GM19099 (cell line): Measurements from ENCODE around the gene SHCBP1.

Experiments used
- POLR2A ChIP-seq: IDR thresholded peaks from 3 replicates; pipeline ENCODE4 v1.6.1; 2011; ENCODE audit warnings: low read depth; ENCODE audit not compliant: insufficient read length; ENCODE audit errors: extremely low read depth

The SHCBP1 gene

GRCh38 chr16:46621934-46622676 is 926 bp upstream of the SHCBP1 start:
- no peak for TF ChIP-seq POLR2A

- TF ChIP-seq POLR2A = no peak
These were observed 743 bp downstream of the SHCBP1 start for GRCh38 chr16:46620266-46621005.

- TF ChIP-seq POLR2A = no peak
These were observed 2.7 kb downstream of the SHCBP1 start for GRCh38 chr16:46618516-46618915.

GRCh38 chr16:46614006-46614405 is 7.2 kb downstream of the SHCBP1 start:
- no peak for TF ChIP-seq POLR2A

- no peak for TF ChIP-seq POLR2A
These were observed 7.8 kb downstream of the SHCBP1 start for GRCh38 chr16:46613352-46613751.

- no peak for TF ChIP-seq POLR2A
These were observed 9.1 kb downstream of the SHCBP1 start for GRCh38 chr16:46612121-46612520.

GRCh38 chr16:46607529-46607928 is 13.7 kb downstream of the SHCBP1 start:
- TF ChIP-seq POLR2A = no peak

GRCh38 chr16:46606231-46606630 is 14.9 kb downstream of the SHCBP1 start:
- TF ChIP-seq POLR2A = no peak

- no peak for TF ChIP-seq POLR2A
These were observed 29.9 kb downstream of the SHCBP1 start for GRCh38 chr16:46591257-46591656.

GRCh38 chr16:46586011-46586577 is 35.1 kb downstream of the SHCBP1 start:
- no peak for TF ChIP-seq POLR2A

- no peak for TF ChIP-seq POLR2A
These were observed 38.1 kb downstream of the SHCBP1 start for GRCh38 chr16:46583036-46583435.

- TF ChIP-seq POLR2A = no peak
These were observed 38.9 kb downstream of the SHCBP1 start for GRCh38 chr16:46582313-46582712.

GRCh38 chr16:46577988-46578579 is 43.1 kb downstream of the SHCBP1 start:
- no peak for TF ChIP-seq POLR2A

- no peak for TF ChIP-seq POLR2A
These were observed 47.4 kb downstream of the SHCBP1 start for GRCh38 chr16:46573834-46574159.

- TF ChIP-seq POLR2A = no peak
These were observed 48.0 kb downstream of the SHCBP1 start for GRCh38 chr16:46573008-46573833.
